IMR-90 (cell line): ENCODE results near the gene CENPU.

ENCODE experiments used
- POLR2A ChIP-seq: IDR thresholded peaks from 2 replicates; pipeline ENCODE4 v1.6.1; 2012; ENCODE audit warnings: mild to moderate bottlenecking, low read depth, low read length
- RAD21 ChIP-seq: IDR thresholded peaks from 2 replicates; pipeline ENCODE4 v1.6.1; 2012; ENCODE audit warnings: low read length, improper control_type of control experiment
- RCOR1 ChIP-seq: IDR thresholded peaks from 2 replicates; pipeline ENCODE4 v1.6.1; 2012; ENCODE audit warnings: mild to moderate bottlenecking, low read length, improper control_type of control experiment; ENCODE audit not compliant: insufficient replicate concordance
- RFX5 ChIP-seq: IDR thresholded peaks from 2 replicates; pipeline ENCODE4 v1.8.0; 2012; ENCODE audit warnings: low read depth, mild to moderate bottlenecking, low read length, moderate library complexity
- SMC3 ChIP-seq: fragments of 150-350 bp; IDR thresholded peaks from 2 replicates; pipeline ENCODE4 v1.6.1; 2016; ENCODE audit warnings: low read depth, mild to moderate bottlenecking, antibody characterized with exemption, low read length, moderate library complexity
- TF ChIP-seq, protein P1 (sequence below): conservative IDR thresholded peaks from 2 replicates; pipeline ENCODE4 v1.5.1; 2012; ENCODE audit warnings: mild to moderate bottlenecking, low read depth, low read length, improper control_type of control experiment
- TF ChIP-seq, protein P2 (sequence below): fragments of 150-350 bp; IDR thresholded peaks from 2 replicates; pipeline ENCODE4 v1.6.1; 2016; ENCODE audit warnings: low read depth, mild to moderate bottlenecking, low read length, moderate library complexity, borderline replicate concordance

DNA sequence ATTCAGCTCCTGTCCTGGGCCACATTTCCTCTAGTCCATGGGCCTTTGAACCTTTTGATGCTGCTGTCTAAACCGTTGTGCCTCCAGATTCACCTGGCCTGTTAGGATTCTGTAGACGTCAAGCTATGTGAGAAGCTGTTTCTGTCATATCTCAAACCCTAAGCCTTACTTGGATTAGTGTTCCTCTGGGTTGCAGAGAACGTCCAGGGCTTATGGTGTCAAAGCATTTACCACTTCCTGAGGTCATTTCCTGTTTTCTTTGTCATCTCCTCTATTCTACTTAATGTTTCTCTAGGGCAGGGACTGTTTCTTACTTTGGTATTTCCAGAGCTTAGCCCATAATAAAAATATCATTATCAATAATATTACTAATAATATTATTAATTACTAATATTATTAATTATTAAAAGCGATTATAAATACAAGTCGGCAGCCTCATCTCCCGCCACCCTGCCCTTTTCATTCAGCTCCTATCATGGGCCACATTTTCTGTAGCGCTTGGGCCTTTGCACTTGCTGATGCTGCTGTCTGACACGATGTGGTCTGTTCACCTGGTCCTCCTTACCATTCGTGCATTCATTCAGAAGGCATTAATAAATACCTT is 65.3 kb downstream of the CENPU start:
- TF ChIP-seq RAD21: no peak
- no peak for TF ChIP-seq RCOR1
- TF ChIP-seq, protein P1, sequence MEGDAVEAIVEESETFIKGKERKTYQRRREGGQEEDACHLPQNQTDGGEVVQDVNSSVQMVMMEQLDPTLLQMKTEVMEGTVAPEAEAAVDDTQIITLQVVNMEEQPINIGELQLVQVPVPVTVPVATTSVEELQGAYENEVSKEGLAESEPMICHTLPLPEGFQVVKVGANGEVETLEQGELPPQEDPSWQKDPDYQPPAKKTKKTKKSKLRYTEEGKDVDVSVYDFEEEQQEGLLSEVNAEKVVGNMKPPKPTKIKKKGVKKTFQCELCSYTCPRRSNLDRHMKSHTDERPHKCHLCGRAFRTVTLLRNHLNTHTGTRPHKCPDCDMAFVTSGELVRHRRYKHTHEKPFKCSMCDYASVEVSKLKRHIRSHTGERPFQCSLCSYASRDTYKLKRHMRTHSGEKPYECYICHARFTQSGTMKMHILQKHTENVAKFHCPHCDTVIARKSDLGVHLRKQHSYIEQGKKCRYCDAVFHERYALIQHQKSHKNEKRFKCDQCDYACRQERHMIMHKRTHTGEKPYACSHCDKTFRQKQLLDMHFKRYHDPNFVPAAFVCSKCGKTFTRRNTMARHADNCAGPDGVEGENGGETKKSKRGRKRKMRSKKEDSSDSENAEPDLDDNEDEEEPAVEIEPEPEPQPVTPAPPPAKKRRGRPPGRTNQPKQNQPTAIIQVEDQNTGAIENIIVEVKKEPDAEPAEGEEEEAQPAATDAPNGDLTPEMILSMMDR: no peak
- no peak for TF ChIP-seq POLR2A
- TF ChIP-seq, protein P2, sequence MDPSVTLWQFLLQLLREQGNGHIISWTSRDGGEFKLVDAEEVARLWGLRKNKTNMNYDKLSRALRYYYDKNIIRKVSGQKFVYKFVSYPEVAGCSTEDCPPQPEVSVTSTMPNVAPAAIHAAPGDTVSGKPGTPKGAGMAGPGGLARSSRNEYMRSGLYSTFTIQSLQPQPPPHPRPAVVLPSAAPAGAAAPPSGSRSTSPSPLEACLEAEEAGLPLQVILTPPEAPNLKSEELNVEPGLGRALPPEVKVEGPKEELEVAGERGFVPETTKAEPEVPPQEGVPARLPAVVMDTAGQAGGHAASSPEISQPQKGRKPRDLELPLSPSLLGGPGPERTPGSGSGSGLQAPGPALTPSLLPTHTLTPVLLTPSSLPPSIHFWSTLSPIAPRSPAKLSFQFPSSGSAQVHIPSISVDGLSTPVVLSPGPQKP: no peak
- TF ChIP-seq SMC3: no peak
- TF ChIP-seq RFX5: no peak
